GM21367 (cell line): ENCODE data around the gene USP24.
A peak's percentile ranks its signal among the peaks of the same experiment; 100 is the strongest.
"Not testable (repeated sequence)": the region's sequence is repeated elsewhere in the genome, so short reads cannot be mapped to it uniquely, and the experiment has no call there.

Experiments used
- ATAC-seq: cut with Tn5 transposase; IDR thresholded peaks from one replicate; pipeline ENCODE4 v1.9.1; 2021; ENCODE audit not compliant: unreplicated experiment

The USP24 gene

GRCh38 chr1:55232448-55233144, 17.4 kb upstream of the USP24 start:
- ATAC-seq = no peak

- ATAC-seq = no peak
Measured at GRCh38 chr1:55231745-55232144, 16.6 kb upstream of the USP24 start.

- no peak for ATAC-seq
Measured at GRCh38 chr1:55230659-55231058, 15.5 kb upstream of the USP24 start.

DNA sequence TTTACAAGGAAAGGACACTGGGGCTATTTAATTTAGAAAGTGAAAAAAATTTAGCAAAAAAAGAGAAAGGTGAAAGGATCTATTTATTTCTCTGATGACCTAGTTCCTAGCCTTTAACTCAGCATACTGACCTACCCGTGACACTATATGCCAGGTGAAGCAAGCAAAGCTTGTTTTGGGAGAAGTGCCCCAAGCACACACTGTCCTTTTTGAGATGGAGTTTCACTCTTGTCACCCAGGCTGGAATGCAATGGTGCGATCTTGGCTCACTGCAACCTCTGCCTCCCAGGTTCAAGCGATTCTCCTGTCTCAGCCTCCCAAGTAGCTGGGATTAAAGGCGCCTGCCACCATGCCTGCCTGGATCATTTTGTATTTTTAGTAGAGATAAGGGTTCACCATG, 14.6 kb upstream of the USP24 start:
- not testable (repeated sequence) for ATAC-seq

GRCh38 chr1:55225228-55225627, 10.1 kb upstream of the USP24 start:
- ATAC-seq = no peak

DNA sequence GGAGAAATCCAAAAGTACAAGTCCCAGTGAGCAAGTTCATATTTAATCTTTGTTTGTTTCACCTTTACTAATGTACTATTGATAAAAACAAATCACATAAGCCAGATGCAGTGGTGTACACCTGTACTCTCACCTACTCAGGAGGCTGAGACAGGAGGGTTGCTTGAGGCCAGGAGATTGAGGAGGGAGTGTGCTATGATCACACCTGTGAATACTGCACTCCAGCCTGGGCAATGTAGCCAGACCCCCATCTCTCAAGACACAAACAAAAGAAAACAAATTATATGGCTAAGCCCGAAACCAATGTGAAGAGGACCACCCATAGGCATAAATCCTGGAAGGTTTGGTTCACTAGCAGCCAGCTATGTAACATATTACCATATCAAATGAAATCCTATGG, 9.6 kb upstream of the USP24 start:
- no peak for ATAC-seq

DNA sequence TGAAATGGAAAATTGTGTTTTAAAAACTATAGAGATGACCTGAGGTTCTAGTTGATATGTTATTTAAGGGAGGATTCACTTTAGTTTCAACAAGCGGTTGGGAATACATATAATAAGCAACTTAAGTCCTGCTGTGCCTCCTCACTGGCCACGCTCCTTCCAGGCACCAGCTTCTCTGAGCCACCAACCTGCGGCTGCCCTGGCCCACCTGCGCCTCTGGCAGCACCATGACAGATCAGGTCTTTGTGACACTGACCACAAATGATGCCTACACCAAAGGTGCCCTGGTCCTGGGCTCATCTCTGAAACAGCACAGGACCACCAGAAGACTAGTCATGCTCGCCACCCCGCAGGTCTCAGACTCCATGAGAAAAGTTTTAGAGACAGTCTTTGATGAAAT, 7.0 kb upstream of the USP24 start:
- ATAC-seq = no peak

- ATAC-seq = no peak
Measured at GRCh38 chr1:55217226-55217986, 2.2 kb upstream of the USP24 start.

DNA sequence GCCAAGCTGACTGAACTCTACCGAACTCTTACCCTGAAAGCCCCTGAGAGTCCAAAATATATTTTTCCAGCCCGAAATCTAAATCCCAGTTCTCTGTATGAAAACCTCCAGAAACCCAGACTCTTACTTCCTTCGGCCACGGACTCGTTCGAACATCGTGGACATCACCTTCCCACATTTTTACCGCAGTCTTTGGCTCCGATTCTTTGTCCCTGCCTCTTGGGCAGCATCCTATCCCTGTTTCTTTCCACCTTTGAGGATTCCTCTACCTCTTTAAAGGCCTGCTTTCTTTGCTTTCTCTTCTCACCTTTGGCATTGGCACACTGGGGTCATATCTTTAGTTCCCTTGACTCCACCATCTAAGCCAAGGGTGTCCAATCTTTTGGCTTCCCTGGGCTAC, 932 bp upstream of the USP24 start:
- ATAC-seq = no peak

- ATAC-seq = peak; percentile 17
Measured at GRCh38 chr1:55214934-55215193, 300 bp downstream of the USP24 start.

DNA sequence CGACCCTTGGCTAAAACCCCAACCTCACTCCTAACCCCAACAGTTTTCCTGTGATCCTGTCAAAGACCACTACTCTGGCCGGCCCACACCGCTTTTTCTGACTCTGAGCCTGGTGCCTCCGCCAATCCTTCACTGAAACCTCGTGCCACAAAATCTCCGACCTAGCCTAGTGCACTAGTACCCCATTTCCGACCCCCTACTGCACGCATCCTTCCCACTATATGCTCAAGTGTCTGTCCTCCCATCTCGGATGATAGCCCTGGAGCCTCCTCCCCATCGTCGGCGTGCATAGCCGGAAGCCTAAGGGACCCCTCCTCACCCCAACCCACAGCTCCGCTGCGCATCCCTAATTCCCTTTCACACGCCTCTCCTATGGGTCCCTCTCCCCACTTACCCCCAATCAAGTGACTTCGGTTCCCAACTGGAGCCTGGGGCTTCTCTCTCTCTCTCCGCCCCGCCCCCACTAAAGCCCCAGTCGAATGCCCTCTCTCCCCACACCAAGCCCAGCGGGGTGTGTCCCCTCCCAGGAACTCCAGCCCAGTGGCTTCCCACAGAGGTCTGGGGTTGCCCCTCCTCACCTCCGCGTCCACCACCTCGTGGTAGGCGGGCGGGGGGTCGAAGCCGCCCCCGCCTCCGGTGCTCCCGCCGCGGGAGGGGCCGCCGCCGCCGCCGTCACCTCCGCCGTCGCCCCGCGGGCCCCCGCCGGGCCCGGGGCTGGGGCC, 791 bp downstream of the USP24 start:
- ATAC-seq = peak; percentile 17

- ATAC-seq = no peak
Measured at GRCh38 chr1:55213885-55214211, 1.3 kb downstream of the USP24 start.

DNA sequence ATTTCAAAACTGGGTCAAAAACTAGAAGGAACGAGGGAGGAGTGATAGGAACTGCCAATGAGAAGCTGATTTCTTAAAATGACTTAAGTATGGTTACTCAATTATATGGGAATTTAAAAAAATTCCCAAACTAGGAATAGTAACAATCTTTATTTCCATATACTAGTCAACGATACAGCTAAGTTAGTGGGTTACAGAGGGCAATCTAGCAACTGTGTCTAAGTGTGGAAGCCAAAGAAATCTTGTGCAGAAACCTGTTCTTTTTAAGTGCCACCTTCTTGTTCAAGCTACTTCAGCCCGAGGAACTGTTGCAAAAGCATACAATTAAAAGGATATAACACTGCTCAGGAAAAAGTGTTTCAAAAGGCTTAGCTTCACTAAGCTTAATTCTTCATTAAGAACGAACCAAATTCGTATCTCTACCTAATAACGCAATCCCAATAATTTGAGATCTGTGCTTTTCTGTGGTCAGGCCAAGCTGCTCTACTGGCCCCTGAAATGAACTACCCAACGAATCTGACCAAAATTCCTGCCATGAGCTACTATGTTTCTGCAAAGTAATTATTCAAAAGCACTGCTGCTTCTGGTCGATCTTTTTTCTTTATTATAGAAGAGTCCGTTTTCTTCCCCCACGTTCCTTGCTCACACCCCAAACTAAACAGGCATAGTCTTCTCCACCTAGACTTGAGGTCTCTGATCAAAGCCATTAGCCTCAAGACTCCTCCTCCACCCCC, 1.8 kb downstream of the USP24 start:
- no peak for ATAC-seq

- no peak for ATAC-seq
Measured at GRCh38 chr1:55212349-55213150, 2.6 kb downstream of the USP24 start.

DNA sequence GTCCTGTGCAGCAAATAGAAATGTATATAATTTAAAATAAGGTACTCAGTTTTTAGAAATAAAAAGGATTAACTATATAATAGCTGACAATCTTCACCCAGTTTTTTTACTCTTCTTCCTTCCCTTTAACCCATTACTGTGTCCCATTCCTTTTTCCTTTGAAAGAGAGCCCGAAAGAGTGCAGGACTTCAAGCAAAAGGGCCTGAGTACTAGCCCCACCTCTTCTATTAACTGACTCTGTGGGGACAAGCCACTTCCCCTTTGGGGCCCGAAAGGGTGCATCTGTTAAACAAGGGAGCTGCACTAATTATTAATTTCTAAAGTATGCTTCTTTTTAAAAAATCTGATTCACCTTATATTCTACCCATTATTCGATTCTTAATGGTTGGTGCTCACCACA, 3.3 kb downstream of the USP24 start:
- ATAC-seq = peak; percentile 24

DNA sequence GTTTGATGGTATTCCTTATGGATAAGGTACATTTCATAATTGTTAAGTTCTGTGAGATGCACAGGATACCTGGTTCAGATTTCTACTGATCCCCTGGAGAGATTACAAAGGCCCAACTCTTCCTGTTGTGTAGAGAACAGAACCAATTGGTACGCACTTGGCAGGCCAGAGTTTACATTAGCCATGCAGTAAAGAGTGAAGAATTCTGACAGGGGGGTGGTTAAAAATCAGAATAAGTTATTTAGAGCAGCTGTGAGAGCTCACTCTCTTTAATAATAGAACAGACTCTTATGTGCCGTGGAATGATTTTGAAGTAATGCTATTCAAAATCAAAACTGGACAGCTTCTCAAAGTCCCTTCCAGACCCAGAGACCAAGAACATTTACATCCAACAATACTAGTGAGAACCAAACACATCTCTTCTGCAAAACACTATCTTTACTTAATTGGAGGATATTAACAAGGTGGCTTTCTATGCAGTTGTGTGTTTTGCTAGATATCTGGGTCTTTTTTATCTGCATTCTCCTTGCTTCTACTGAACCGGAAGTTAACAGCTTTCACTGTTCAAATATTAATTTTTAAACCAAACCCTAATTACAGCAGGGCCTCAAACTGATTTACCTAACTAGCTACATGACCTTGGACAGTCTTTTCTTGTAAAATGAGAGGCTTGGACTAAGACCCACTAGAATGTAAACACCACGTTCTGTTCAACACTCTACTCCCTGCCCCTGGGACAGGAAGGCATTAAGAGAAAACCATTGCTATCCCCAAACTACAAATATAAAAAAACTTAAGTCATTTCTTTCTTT, 4.0 kb downstream of the USP24 start:
- no peak for ATAC-seq

DNA sequence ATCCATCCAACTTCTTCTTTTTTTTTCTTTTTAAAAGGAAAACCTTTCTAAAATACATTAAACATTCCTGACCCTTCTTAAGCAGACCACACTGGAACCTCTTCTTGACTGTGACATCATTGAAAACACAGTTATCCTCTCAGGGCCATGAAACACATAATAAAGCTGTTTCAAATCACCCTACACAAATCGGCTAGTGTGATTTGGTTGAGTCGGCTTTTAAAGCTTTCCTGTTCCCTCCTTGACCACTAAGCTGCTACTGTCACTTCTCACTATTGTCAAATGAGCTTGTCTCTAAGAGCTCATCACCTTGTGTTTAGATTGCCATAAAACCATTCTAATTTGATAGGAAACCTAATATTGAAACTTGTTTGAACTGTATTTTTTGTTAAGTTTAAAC, 5.9 kb downstream of the USP24 start:
- no peak for ATAC-seq

DNA sequence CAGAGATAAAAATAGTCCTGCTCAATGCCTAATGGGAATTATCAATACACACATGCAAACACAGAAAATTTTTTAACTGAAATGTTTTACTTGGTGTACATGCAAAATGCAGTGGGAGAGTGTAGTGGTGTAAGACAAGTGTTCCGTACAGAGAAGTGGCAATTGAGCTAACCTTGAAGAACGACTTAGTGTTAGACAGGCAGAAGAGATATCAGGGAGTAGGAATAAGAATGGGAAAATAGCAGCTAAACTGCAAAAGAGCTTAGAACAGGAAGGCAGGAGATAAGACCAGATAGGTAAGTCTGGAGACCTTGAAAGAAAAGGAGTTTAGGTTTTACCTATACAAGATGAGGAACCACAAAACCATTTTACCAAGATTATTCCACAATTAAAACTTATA, 9.0 kb downstream of the USP24 start:
- ATAC-seq = no peak

DNA sequence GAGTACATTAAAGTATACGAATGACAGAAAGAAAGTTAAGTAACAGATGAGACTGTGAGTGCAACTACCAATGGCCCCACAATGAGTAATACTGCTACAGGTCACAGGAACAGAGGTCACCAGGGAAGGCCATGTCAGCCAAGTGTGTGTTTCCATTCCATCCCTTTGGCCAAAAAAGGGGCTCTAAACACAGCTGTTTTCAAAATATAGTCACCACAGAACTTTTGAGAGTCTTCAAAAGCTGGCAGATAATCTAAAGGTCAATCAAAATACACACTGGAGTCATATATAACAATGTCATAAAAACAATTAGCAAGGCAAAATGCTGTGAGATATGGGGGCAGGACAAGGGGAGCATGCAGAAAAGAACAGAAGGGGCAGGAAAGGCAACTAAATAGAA, 10.2 kb downstream of the USP24 start:
- peak; percentile 89 for ATAC-seq

DNA sequence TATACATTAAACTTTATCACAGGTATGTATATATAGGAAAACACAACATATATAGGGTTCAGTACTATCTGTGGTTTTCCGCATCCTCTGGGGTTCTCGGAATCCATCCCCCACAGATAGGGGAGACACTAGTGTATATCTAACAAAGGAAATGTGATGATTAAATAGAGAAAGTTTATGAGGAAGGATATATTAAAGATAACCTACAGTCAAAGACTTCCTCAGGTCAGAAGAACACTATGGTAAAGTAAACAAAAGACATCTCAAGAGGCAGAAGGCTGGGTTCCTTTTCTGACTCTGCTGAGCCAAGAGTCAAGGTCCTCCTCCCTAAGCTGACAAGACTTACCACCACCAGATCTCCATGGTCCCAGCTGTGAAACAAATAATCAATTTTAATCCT, 12.1 kb downstream of the USP24 start:
- ATAC-seq = no peak
